Measurements from ENCODE around the gene SS18L1. TPM values are rescaled to one million over a fixed set of nuclear protein-coding genes. Genes with fewer than 3 reads are reported as not detected.

Gene SS18L1
- total and polyA plus RNA-seq, 2 donors (not counting 1 experiment from before 2014, with no cell fraction given): 4.7 to 7.4 TPM

DNA sequence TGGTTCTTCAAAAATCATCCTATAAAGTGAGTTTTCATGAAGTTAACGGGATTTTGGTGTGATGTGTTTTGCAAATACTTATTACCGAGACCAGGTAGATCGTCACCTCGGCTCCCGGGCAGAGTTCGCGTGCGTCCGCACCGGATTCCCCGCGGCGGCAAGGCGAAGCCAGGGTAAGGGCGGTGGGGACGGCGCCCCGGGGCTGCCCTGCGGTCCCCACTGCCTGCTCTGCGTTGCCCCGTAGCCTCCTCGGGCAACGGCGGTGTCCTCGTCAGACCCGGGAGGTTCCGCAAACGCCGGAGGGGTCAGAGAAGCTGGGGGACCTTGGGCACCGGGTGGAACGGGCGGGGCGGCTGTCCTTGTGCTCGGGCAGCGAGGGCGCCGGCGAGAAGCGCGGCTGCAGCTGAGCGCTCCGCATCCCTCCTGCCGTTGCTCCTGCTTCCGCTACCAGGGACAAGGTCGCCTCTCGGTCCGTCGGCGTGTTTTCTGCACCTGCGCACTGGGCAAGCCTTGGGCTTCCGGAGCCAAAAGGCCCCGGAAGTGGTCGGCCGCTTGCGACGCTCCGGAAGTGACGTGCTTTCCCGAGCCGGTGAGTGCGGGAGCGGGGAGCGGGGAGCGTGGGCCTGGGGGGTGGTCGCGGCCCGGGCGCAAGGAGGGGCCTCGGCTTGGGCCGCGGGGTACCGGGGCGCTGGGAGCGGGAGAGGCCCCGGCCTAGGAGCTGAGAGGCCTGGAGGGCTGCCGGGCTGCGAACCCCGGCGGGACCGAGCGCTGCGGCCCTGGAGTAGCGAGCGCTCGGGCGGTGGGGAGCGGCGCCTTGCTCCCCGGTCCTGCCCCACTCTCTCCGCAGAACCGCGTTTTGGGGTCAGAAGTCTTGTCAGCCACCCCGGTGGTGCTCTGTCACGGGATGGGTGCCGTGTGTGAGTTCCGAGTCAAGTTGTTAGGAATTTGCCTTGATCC, 39.2 kb downstream of the SS18L1 start, which contains the start of gene MTG2:
Gene MTG2 (plus strand): TSS at position 560 of the 957 bp plus-strand sequence. CDS start 10,393 bp downstream, outside the sequence.
- peak; percentile 92 to 94 for DNase-seq (ENCODE audit: low read depth in 2 of 2)
- Histone ChIP-seq H3K4me1 (ENCODE audit: control insufficient read depth, extremely low read depth, insufficient read depth, low read length) (peaks cover 2% of the 10 kb centered on the region), H4K20me1 (ENCODE audit: control insufficient read depth, extremely low read depth, insufficient read depth, low read length) (no peaks in the 10 kb centered on the region), H3K27me3 (ENCODE audit: control insufficient read depth, insufficient read depth, low read length) (no peaks in the 10 kb centered on the region), H3K9me3 (ENCODE audit: control insufficient read depth, insufficient read depth, low read depth, low read length) (no peaks in the 10 kb centered on the region), H3K36me3 (ENCODE audit: control insufficient read depth, insufficient read depth, low read length) (peaks cover 2% of the 10 kb centered on the region), H3K79me2 (ENCODE audit: control insufficient read depth, insufficient read depth, low read length) (peaks cover 31% of the 10 kb centered on the region), H3K4me3 (replicated peaks in 1 of 4; ENCODE audit: control extremely low read depth in 1 of 4, insufficient read depth in 1 of 4, low read depth in 3 of 4, low read length in 4 of 4) (peak within 1 kb of the TSS; percentile 87 to 98 (median 92)), H2AFZ (ENCODE audit: low read length) (peak within 1 kb of the TSS; percentile 86), H3K27ac (ENCODE audit: insufficient read depth, low read length) (peak within 1 kb of the TSS; percentile 98), H3K9ac (ENCODE audit: insufficient read depth, low read length) (peak within 1 kb of the TSS; percentile 99), H3K4me2 (ENCODE audit: extremely low read depth, insufficient read depth, low read length) (peak within 1 kb of the TSS; percentile 96)
- no peak for TF ChIP-seq EZH2 (IDR thresholded peaks at IDR 0.05; ENCODE audit: low read length, missing control alignments)

DNA sequence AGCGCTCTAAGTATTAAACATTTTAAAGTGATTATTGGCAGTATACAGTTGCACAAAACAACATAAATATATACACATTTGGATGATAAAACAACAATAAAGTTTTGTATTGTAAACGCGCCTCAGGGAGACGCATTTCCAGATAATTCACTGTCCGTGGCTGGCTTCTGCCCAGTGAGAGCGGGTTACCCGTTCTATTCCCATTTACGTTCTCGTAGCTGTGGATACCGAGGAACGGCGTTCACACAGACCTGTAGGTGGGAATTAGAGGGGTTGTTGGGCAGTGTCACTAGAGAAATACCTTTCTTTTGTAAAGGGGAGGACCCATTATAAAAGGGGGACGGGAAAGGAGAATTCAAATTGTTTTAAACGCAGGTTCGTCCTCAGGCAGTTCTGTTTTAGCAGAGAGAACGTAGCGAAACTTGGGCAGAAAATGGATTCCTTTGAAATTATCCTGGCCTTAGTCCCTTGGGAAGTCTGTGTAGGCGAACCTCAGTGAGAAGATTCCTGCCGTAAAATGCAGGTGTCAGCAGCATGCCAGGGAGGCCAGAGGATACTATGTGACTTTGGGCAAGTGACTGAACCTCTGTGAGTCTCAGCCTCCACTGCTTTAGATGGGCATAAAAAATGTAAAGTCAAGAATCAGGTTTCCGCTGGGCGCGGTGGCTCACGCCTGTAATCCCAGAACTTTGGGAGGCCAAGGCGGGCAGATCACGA, 40.0 kb downstream of the SS18L1 start:
- H3K27me3 ChIP-seq (ENCODE audit: control insufficient read depth, insufficient read depth, low read length): no peaks in the 10 kb centered on the region
- no peak for TF ChIP-seq EZH2 (IDR thresholded peaks at IDR 0.05; ENCODE audit: low read length, missing control alignments)
- peaks cover 2% of the 10 kb centered on the region for H3K36me3 ChIP-seq (ENCODE audit: control insufficient read depth, insufficient read depth, low read length)
- peak overlapping the region; percentile 87 to 98 (median 92) for H3K4me3 ChIP-seq (replicated peaks in 1 of 4; ENCODE audit: control extremely low read depth in 1 of 4, insufficient read depth in 1 of 4, low read depth in 3 of 4, low read length in 4 of 4)
- H3K4me2 ChIP-seq (ENCODE audit: extremely low read depth, insufficient read depth, low read length): peak overlapping the region; percentile 96
- peak in 1 of 2 donors; percentile 21 for DNase-seq (ENCODE audit: low read depth in 2 of 2)
- peaks cover 35% of the 10 kb centered on the region for H3K79me2 ChIP-seq (ENCODE audit: control insufficient read depth, insufficient read depth, low read length)
- peaks cover 2% of the 10 kb centered on the region for H3K4me1 ChIP-seq (ENCODE audit: control insufficient read depth, extremely low read depth, insufficient read depth, low read length)
- peak overlapping the region; percentile 98 for H3K27ac ChIP-seq (ENCODE audit: insufficient read depth, low read length)
- peak overlapping the region; percentile 99 for H3K9ac ChIP-seq (ENCODE audit: insufficient read depth, low read length)
- peak overlapping the region; percentile 19 for H2AFZ ChIP-seq (ENCODE audit: low read length)
- no peaks in the 10 kb centered on the region for H4K20me1 ChIP-seq (ENCODE audit: control insufficient read depth, extremely low read depth, insufficient read depth, low read length)
- no peaks in the 10 kb centered on the region for H3K9me3 ChIP-seq (ENCODE audit: control insufficient read depth, insufficient read depth, low read depth, low read length)

- no peak for DNase-seq (ENCODE audit: low read depth in 2 of 2)
- Histone ChIP-seq H3K79me2 (ENCODE audit: control insufficient read depth, insufficient read depth, low read length) (peaks cover 44% of the 10 kb centered on the region), H3K27ac (ENCODE audit: insufficient read depth, low read length) (no peak overlapping the region), H3K27me3 (ENCODE audit: control insufficient read depth, insufficient read depth, low read length) (no peaks in the 10 kb centered on the region), H3K4me3 (replicated peaks in 1 of 4; ENCODE audit: control extremely low read depth in 1 of 4, insufficient read depth in 1 of 4, low read depth in 3 of 4, low read length in 4 of 4) (no peak overlapping the region), H4K20me1 (ENCODE audit: control insufficient read depth, extremely low read depth, insufficient read depth, low read length) (no peaks in the 10 kb centered on the region), H3K36me3 (ENCODE audit: control insufficient read depth, insufficient read depth, low read length) (no peaks in the 10 kb centered on the region), H3K9me3 (ENCODE audit: control insufficient read depth, insufficient read depth, low read depth, low read length) (no peaks in the 10 kb centered on the region), H3K4me2 (ENCODE audit: extremely low read depth, insufficient read depth, low read length) (no peak overlapping the region), H3K4me1 (ENCODE audit: control insufficient read depth, extremely low read depth, insufficient read depth, low read length) (peaks cover 2% of the 10 kb centered on the region), H2AFZ (ENCODE audit: low read length) (no peak overlapping the region), H3K9ac (ENCODE audit: insufficient read depth, low read length) (no peak overlapping the region)
- no peak for TF ChIP-seq EZH2 (IDR thresholded peaks at IDR 0.05; ENCODE audit: low read length, missing control alignments)
- TF ChIP-seq, protein P1, sequence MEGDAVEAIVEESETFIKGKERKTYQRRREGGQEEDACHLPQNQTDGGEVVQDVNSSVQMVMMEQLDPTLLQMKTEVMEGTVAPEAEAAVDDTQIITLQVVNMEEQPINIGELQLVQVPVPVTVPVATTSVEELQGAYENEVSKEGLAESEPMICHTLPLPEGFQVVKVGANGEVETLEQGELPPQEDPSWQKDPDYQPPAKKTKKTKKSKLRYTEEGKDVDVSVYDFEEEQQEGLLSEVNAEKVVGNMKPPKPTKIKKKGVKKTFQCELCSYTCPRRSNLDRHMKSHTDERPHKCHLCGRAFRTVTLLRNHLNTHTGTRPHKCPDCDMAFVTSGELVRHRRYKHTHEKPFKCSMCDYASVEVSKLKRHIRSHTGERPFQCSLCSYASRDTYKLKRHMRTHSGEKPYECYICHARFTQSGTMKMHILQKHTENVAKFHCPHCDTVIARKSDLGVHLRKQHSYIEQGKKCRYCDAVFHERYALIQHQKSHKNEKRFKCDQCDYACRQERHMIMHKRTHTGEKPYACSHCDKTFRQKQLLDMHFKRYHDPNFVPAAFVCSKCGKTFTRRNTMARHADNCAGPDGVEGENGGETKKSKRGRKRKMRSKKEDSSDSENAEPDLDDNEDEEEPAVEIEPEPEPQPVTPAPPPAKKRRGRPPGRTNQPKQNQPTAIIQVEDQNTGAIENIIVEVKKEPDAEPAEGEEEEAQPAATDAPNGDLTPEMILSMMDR (conservative IDR thresholded peaks at IDR 0.05 in 1 of 2, IDR thresholded peaks at IDR 0.05 in 1 of 2; ENCODE audit: low read depth in 1 of 2, low read length in 2 of 2): no peak
These were observed 42.5 kb downstream of the SS18L1 start for GRCh38 chr20:62186096-62186426.

All from fibroblast of lung (primary cell).